GM19452 (cell line): Measurements from ENCODE around the gene SPOCK1.

ENCODE experiments used
- ATAC-seq: cut with Tn5 transposase; IDR thresholded peaks from one replicate; pipeline ENCODE4 v1.9.1; 2021; ENCODE audit not compliant: unreplicated experiment

The SPOCK1 gene

GRCh38 chr5:137496919-137497318 is 2.2 kb downstream of the SPOCK1 start:
- no peak for ATAC-seq

- no peak for ATAC-seq
These were observed 6.8 kb downstream of the SPOCK1 start for GRCh38 chr5:137492331-137492730.

GRCh38 chr5:137491121-137491520 is 8.0 kb downstream of the SPOCK1 start:
- ATAC-seq = no peak

GRCh38 chr5:137490591-137490990 is 8.5 kb downstream of the SPOCK1 start:
- no peak for ATAC-seq

DNA sequence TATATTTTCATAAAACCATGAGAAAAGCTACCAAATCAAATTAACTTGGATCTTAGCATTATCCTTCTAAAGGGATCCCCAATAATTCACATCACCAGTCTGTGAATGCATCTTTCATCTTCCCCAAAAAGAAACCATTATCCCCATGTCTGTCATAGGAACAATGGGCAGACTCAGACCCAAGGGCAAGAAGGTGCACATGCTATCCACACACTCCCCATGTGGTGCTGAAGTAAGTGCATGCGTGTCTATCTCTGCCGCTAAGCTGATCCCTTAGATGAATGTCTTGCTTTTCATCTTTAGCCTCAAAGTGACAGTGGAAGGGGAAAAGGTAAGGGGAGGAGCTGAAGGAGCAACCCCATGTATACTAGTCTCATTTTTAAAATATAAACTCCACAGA is 10.2 kb downstream of the SPOCK1 start:
- no peak for ATAC-seq

DNA sequence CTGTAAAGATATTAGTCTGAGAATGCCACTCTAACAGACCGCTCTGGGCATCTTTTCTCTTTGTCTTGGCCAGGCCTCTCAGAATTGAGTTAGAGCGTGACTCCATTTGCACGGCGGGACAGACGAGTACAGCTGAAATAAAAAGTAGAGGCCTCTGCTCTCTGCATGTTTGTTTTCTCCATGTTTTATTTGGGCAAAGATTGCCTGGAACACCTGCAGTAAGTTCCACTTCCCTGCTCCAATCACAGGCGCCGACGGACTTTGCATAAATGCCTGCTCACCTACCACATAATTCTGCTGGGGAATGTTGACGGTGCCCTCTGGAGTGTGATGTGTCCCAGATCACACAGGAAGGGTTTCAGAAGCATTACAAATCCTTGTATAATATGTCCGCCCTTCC is 10.6 kb downstream of the SPOCK1 start:
- ATAC-seq = no peak

GRCh38 chr5:137487600-137487999 is 11.5 kb downstream of the SPOCK1 start:
- ATAC-seq = no peak

- ATAC-seq = no peak
These were observed 12.4 kb downstream of the SPOCK1 start for GRCh38 chr5:137486707-137487106.

DNA sequence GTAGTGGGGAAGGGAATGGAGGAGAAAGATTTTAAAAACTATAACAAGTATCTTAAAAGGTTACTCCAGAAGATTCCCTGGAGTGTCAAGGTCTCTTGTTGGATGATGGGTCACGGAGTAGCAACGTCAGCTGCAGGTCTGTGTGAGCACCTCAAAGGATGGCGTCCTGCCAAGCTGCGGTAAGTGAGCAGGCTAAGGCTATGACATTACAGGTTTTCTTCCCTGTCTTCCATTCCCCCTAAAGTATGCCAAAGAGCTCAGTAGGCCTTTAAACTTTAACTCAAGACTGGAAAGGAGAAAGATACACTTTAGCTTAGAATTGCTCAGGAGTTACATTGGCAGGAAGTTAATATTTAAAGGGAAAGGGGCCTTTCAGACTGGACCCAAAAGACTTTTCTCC is 17.5 kb downstream of the SPOCK1 start:
- ATAC-seq = no peak

GRCh38 chr5:137478043-137478442 is 21.1 kb downstream of the SPOCK1 start:
- no peak for ATAC-seq

GRCh38 chr5:137470921-137471220 is 28.3 kb downstream of the SPOCK1 start:
- ATAC-seq = no peak

DNA sequence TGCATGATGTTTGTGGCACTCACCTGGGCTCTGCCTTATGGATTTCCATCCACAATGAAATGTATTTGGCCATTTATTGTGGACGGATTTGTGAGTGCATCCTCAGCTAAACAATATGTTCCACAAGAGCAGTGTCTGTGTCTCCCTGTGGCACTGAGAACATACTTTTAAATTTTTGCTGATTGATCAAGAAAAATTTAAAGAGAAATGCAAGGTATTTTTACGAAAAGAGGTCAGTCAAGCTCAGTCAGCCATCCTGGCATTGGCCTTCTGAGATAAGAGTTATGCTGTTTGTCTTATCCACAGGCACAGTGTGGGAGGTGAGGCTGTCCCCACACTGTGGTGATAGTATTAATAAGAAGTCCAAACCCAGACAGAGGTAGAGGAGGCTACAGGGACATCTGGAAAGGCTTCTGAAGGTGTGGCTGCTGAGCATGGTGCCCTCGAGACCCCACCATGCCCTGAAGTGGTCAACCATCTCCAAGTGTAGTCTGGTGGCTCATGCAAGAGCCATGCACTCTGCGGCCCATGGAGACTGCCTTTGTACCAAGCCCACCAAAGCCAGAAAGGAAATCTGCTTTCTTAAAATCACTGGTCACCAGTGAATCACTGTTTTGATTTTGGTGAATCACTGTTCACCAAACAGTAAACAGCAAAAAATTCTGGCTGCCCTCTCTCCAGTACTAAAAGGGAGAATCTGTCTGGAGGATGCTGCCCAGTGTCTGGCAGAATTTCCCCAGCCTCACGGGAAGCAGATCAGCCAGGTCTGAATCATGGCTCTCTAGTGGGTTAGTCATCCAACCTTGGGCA is 28.8 kb downstream of the SPOCK1 start:
- no peak for ATAC-seq

GRCh38 chr5:137466889-137467288 is 32.2 kb downstream of the SPOCK1 start:
- no peak for ATAC-seq

GRCh38 chr5:137465930-137466329 is 33.2 kb downstream of the SPOCK1 start:
- no peak for ATAC-seq

- no peak for ATAC-seq
These were observed 36.2 kb downstream of the SPOCK1 start for GRCh38 chr5:137462816-137463520.

DNA sequence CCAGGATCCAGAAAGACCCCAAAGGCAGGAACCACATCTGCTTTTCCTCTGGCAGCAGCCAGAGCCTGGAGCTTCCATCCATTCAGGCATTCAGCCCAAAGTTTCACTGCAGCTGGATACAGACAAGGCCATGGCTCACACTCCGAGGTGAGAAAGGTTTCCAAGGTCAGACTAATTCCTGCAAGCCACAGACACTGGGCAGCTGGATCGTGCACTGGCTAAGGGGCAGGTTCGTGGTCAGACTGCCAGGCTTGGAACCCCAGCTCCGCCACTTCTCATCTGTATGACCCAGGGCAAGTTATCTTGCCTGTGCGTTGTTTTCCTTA is 36.9 kb downstream of the SPOCK1 start:
- ATAC-seq = no peak

DNA sequence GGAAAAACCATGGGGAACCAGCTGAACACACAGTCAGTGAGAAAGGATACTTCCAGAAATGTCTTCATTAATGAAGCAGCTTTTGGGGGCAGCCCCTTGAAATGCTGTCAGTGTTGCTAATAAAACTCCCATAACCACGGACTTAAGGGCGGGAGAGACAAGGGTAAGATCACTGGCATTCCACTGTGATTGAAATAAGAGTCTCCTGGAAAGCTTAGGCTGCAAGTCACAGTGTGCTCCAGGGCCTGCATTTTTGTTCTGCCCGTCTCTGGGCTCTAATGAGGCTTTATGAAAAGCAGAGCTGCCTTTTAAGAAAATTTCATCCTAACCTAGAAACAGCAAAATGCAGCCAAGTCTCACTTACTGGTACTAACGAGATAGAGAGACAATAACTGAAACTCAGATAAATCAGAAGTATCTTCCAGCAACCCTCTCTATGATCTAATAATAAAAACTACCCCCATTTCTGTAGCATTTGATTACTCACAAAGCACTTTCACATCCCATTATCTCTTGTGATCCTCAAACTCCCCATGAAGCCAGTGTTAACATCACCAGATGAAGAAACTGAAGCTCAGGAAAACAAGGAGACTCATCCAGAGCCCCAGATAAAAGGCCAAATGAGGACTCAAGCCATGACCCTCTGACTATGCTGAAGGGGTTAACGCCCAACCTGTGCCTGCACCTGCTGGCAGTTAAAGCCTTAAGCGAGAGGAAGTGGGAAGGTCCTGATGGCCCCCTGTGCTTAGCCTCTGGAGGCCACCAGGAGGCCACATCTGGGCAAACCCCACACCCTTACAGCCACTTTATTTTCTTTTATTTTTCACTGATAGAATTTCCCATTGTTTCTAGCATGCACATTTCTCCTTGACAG is 37.5 kb downstream of the SPOCK1 start:
- no peak for ATAC-seq

- no peak for ATAC-seq
These were observed 44.5 kb downstream of the SPOCK1 start for GRCh38 chr5:137454671-137455070.

DNA sequence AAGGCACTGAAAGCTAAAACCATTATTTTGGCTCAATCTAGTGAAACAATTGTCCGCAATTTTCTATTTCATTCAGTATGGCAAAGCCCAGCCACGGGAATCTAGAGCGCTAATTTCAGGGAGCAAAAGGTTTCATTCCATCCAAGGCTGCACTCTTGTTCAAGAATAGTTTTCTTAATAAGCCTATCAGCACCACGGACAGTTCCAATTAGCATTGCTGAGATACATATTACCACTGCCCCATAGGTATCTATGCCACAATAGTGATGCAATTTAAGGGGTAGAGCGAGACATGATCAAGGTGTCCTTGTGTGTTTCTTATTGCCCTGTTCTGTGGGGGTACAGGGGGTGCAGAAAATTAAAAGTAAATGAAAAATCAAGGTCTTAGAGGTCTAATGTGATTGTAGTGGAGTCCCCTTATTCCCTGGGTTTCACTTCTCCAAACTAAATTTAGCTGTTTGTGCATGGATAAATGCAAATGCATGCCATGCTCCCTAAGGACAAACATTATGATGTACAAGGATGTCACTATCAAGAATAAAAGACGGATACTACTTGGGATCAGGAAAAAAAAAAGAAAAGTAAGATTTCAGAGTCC is 45.5 kb downstream of the SPOCK1 start:
- no peak for ATAC-seq

- ATAC-seq = no peak
These were observed 48.4 kb downstream of the SPOCK1 start for GRCh38 chr5:137450759-137451158.

DNA sequence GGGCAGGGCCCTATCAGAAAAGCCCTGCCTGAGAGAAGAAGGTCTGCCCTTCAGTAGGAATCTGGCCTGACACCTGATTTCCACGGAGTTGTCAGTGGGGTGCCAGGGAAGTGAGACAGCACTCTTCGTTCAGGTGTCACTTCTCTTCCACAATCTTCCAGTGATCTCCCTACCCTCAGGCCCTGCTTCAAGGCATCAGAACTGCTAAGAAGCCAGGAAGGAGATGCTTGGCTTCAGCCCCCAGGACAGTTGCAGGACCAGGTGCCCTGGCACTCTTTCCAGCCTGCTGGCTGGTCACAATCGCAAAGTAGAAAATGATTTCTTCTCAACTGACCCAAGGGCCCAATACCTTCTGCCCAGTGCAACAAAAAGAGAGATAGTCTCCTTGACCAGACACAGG is 50.3 kb downstream of the SPOCK1 start:
- ATAC-seq = no peak

DNA sequence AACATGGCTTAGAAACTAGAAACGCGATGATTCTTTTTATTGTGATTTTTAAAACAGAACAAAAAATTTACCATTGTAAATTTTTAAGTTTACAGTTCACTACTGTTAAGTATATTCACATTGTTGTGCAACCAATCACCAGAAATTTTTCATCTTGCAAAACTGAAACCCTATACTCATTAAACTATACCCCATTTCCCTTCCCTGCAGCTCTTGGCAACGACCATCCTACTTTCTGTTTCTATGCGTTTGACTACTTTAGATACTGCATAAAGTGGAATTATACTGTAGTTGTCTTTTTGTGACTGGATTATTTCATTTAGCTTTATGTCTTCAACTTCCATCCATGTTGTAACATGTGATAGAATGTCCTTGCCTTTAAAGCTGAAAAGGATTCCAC is 52.5 kb downstream of the SPOCK1 start:
- ATAC-seq = no peak
